ENCODE measurements around the gene CDH11.

CDH11 gene

DNA sequence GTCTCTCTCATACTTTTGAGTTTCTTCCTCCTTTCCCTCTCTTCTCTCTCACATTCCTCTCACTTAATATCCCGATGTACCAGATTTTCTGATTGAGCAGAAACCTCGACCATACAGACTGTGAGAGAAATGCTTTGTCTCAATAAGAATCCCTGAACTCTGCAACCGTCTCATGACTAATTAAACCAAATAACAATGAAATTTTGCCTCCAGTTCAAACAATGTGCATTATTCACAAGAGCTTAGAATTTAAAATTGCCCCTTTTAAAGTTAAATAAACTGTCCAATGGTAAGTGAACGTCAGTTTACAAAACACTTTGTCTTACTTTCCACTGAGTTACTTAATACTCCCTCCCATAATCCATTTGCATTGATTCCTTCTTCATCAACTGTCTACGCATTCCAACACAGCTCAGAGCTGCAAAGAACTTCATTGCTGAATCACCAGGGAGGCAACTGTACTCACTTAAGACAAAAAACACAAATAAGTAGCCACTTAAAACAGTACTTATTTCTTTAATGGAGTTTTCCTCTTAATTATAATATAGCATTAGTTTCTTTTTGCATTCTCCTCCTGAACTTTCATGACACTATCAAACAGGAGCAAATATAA lies 4.9 kb downstream of the CDH11 start:
- DNase-seq (ENCODE audit: low spot score), result no peak

DNA sequence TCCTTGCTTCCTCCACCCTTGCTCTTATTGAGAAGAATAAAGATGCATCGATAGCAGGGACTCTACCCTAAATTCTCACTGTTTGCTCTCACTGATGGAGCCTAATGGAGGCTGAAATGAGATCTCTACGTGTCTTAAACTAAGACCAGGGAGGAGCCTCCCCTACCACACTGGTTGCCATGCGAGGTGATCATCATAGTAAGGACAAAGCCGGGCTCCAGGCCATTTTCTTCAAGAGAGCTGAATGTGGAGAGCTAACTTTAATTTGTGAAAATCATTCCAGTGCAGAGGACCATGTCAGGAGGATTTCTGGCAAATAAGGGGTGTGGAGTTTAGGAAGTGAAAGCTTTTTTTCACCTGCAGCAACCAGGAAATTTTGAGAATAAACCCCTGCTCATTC lies 5.6 kb downstream of the CDH11 start:
- DNase-seq (ENCODE audit: low spot score), result no peak

DNA sequence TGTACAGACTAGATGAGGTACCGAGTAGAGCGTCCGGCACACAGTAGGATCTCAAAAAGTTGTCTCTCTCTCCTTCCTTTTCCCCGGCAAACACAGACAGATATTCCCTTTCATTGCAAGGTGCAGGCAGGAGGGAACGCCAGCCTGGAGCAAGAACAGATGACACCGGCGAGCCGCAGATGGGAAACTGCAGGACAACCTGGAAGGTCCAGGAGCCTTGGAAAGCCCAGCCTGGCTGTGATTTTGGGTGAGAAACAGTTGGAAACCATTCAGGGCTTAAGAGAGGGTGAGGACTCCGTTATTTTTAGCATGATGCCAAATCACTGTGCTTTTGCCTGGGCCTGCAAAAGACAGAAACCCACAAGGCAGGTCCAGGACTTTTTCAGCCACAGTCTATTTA lies 7.3 kb downstream of the CDH11 start:
- no peak for DNase-seq (ENCODE audit: low spot score)

DNA sequence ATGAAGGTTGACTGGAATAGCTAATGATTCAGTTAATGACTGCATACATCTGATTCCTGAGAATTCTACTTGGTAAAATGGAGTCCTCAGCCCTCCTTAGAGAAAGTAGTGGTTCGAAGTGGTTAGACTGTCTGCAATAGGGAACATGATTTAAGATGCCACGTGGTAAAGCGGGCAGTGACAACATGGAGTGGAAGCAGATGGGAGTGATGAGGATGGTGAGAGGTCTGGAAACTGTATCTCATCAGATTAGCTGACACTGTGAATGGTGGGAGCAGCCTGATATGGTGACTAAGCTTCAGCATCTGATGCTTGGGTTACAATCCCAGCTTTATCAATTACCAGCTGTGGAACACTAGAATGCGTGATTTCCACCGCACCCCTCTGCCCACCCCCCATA lies 8.4 kb downstream of the CDH11 start:
- DNase-seq (ENCODE audit: low spot score), result no peak

DNA sequence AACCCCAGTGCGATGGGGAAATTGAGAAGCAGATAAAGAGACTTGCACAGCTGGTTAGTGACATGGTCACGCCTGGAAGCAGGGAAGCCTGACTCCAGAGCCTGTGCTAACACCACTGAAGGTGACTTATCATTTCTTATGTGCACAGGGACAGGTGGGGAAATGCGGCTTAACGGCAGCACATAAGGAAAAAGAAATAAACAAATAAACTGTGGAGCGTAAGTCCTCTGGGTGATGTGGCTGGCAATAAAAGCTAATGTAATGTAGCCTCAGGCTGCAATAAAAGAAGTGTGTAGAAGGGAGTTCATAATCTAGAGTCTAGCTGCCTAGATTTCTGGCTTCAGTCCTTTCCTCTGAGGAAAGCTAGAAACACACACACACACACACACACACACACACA lies 10.6 kb downstream of the CDH11 start:
- DNase-seq (ENCODE audit: low spot score), result no peak

DNA sequence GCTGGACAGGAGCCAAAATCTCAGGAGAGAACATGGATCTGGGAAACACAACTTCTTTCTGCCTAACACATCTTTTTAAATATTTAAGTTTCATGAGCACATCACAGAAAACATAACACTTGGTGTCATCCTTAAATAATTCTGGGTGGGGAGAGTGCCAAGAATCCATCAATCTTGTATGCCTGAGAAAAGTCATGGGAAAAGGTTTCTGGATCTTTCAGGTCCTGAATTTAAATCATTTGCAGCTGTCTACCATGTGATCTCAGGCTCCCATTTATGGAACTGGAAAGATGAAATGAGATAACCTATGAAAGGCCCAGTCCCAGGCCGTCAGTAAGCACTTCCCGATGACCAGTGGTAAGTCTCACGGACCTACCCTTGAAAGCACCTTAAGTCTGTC lies 15.1 kb downstream of the CDH11 start:
- DNase-seq (ENCODE audit: low spot score), result no peak

DNA sequence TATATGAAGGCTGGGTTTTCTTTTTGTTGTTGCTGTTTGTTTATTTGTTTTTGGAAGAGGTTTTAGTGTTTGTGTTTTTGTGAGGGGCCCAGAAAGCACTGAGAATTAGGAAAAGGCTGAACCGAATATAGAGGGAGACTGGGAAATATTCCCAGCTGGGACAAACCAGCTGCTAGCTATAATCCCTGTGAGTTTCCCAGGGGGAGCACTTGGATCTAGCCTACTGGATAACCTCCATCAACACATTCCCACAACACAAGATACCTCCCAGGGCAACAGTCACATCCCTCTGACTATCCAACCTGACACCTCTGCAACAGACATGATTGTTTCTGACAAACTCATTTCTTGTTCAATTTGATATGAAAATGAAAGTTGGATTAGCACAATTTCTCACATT lies 16.7 kb downstream of the CDH11 start:
- DNase-seq (ENCODE audit: low spot score), result no peak

DNA sequence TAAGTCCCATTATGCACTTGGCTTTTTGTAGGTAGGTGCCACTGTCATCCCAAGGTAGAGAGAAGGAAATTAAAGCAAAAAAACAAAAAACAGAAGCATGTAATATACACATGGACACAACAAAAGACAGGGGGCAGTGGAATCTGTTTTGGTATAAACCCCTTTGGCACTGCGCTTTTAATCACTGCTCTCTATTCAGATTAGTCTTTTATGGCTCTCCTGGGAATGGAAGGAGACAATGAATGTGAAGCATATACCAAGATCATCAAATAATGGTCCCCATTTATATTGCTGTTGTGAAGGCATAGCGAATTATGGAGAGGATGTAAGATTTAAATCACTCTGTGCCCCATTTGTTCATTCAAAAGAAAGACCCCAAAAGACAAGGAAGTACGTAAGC lies 17.4 kb downstream of the CDH11 start:
- DNase-seq (ENCODE audit: low spot score), result no peak

DNA sequence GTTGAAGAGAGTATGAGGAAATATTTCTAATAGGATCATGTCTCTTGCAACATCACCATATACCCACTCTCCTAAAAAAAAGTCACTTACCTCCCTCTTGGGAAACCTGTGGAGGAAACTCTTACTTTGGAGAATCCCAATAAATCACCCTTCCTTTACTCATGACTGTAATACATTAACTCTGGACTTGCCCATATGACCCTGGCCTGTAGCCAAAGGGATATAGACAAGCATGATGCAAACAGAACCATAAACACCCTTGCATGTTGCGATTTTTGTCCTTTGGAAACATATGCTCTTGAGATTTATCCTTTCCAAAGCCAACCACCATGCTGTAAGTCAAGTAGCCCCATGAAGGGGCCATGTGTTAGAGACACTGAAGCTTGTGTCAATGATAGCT lies 19.5 kb downstream of the CDH11 start:
- no peak for DNase-seq (ENCODE audit: low spot score)

DNA sequence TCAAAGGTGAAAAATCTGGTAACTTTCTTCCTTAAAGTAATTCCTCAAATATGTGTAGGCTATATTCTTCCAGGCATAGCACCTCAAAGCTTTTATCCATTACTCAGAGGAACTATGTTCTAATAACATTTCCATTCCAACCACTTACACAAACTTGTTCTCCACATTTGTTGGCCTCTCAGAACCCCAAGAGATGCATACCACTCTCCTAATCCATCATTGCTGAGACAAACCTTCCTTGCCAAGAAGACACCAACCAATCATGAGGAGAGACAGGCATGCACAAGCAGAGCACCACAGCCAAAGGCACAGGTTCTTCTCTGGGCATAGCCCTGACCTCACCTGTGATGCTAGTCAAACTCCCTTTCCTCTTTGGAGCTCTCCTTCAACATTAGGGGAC lies 20.9 kb downstream of the CDH11 start:
- DNase-seq (ENCODE audit: low spot score), result no peak

DNA sequence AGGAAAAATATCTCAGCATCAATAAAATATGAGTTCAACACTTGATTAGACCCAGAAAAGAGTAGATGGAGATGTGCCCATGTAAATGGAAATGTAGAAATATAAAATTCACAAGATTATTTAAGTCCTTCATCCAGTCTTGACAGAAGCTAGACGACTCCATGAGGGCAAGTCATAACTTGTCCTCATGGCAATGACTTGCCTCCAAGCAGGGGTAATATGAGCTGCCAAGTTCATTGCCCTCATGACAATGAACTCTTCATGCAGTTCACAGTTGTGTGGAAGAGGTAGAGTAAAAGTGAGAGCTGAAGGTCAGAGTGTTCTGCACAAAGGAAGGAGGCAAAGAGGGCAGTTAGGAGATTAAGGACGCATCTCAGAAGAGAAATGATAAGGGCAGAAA lies 22.3 kb downstream of the CDH11 start:
- no peak for DNase-seq (ENCODE audit: low spot score)

DNA sequence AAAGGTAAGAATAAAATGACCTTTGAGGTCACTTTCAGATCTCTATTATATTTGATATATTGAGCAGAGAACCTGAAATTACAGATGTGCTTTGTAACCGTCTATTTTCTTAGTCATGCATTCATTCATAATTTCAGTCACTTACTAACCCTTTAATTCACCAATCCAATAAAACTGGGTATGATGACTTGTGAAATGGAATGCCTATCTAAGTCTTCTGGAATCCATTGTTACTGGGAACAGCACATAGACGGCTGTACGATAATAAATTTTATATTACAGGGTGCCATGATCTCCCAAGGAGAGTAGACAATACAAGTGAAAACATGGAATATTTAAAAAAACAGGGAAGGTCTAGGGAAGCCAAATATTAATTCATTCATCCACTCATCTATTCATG lies 22.9 kb downstream of the CDH11 start:
- DNase-seq (ENCODE audit: low spot score), result no peak

DNA sequence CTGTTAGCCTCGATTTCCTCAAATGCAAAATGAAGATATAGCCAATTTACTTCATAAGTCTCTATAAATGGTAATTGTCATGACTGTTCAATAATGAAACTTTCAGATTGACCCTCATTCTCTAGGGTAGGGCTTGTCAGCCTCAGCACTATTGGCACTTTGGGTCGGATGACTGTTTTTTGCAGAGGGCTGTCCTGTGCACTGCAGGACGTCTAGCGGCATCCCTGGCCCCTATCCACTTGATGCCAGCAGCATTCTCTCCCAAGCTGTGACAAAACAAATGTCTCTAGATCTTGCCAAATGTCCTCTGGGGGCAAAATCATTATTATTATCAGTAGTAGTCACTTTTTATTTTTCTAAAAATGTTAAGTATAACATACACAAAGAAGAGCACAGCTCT lies 24.6 kb downstream of the CDH11 start:
- DNase-seq (ENCODE audit: low spot score), result no peak

DNA sequence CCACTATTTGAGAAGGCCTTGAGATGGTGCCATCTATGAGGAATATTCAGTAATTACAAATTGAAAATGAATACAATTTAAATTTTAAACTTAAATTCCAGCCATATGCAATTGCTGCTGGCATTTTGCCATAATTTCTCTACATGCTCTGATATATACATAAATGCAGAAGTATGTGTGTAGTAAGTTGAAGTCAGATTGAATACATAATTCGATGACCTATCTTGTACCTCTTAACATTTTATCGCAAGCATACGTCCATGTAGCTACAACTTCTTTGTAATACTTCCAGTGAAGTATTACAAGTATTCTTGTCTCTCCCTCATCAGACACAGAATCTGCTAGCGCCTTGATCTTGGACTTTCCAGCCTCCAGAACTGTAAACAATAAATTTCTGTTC lies 26.0 kb downstream of the CDH11 start:
- DNase-seq (ENCODE audit: low spot score), result no peak

DNA sequence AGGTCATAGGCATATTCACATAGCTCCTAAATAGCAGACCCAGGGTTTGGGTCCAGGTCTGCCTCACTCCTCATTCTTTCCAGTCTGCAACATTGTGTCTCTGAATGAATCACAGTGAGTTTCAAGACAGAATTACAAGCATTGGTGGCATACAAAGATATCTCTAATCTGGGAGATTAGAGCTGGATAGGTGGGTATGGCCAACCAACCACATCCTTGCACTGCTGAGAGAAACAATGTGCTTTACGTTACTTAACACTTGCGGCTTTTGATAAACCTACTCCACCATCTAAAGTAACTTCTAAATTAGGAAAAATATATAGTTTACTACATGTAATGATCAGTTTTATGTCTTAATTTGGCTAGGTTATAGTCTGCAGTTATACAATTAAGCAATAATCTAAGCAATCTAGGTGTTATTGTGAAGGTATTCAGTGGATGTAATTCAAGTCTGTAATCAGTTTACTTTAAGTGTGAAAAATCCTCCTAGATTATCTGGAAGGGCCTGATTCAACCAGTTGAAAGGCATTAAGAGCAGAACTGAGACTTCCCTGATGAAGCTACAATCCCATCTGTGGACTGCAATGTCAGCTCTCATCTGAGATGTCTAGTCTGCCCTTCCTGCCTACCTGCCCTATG lies 26.7 kb downstream of the CDH11 start:
- no peak for DNase-seq (ENCODE audit: low spot score)

DNA sequence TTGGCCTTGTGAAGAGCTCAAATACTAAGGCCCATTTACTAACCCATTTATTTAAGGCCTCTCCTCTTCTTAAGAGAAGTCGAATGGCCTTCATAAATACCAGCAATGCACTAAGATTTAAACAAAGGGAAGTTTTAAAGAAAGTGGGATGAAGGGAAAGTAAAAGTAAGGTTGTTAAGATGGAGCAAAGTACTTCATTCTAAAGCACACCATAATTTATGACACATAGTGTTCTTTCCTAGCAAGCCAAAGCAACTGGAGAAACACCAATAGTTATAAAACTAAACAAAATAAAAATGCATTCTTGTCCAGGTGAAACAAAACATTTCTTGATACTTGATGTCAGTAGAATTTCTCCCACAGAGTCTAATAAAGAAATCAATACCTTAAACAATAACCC lies 27.9 kb downstream of the CDH11 start:
- DNase-seq (ENCODE audit: low spot score), result no peak

DNA sequence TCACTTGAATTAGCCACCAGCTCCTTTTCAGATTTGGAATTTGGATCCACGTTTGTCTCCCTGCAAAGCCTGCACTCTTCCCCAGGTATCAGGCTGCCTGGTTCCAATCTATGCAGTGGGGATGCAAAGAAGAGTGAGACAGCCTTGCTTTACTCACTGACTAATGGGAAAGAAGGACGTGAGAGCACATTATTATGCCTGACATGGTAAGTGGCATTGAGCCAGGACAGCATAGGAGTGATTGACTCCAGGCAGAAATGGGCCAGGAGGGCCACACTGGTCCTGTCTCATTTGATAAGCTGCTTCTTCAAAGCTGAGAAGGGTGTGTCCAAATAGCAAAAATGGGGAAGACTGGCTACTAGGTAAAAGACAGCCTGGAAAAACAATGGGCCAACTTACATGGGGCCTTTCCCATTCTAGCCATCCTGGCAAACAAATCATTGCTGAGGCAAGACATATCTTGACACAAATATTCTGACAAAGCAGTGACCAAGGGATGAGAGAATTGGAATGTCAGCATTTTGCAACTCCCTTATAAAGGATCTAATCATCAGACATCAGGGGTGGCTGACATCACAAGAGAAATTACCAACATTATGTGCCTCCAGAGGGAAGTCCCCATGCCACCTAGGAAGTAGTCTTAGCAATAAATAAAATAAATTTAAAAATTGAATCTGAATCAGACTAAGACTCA lies 38.6 kb downstream of the CDH11 start:
- no peak for DNase-seq (ENCODE audit: low spot score)

DNA sequence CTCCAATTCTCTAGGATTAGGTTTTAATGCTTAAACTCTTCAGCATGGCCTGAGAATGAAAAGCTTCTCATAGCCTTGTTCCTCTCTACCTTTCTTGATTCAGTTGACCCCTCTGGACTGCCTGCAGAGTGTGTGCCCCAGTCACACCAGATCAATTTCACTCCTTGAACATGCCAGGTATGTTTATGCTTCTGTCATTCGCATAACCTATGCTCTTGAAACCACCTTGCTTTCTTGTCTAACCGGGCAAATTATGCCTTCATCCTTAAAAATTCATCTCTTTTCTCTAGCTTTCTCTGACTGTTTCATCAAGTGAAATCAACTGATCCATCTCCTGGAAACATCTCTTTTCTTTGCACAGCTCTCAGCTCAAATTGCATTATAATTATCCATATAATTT lies 42.3 kb downstream of the CDH11 start:
- DNase-seq (ENCODE audit: low spot score), result no peak

DNA sequence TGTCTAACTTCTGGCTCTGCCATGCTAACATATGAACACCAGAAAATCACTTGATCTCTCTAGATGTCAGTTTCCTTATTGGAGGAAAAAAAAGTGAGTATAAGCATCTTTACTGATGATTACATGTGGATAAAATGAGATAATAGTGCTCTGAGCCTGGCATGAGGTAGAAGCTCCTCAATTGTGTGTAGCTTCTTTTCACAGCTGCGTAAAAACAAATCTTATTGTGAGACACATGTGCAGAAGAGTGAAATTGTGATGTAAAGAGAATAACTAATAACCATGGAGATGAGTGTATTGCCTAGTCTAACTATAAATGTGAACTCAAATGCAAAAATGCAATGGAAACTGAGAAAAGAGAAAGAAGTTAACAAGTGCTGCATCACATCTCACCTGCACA lies 44.7 kb downstream of the CDH11 start:
- DNase-seq (ENCODE audit: low spot score), result no peak

DNA sequence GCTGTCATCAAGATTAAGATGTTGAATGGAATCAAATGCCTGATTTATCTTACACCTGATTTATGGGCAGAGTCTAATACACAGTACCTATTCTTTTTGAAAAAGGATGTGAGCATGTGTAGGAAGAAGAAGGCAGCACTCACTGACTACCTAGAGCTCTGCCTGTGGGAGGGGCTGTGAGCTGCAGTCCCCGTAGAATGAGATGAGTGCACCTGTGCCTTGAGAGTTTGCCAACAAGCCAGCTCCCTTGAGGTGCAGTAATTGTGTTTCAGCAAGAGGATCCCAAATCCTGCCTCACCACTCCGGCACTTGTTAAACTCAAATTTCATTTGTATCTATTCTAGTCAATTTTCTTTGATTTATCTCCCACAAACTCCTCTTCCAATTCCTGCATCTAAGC lies 46.0 kb downstream of the CDH11 start:
- no peak for DNase-seq (ENCODE audit: low spot score)

DNA sequence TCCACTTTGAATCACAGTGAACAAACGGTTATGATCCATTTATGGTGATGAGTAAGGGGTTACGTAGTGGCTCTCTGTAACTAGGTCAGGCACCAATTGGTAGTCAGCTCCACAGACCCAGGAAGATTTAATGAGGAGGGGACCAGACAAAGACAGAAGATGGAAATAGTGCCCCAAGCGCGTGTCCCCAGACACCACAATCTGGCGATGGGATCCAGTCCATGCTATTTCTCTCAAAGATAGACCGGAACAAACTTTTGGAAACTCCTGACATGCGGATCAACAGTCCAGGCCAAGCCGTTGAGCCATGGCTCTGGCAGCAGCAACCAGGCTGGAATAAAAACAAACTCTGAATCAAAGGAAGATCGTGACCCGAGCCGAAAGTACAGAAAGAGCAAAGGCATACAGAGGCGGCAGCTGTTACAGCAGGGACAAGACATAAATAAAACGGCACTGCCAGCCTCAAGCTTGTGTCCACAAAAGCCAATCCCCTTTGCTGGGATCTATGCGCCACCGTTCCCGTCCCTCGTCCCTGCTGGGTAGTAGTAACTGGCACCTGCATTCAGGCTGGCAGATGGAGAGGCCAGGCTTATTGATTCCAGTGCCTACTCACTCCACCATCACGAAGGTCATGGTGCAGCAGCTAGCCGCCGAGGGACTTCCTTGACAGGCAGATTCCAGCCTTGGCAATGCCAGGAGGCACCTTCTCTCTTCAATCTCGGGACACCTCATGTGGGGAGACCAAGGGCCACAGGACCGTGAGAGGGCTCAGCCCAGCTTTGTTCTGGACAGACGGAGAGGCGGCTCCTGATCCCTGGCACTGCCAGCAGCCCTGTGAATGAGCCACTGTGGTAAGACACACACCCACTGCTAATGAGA lies 50.2 kb downstream of the CDH11 start:
- no peak for DNase-seq (ENCODE audit: low spot score)

DNA sequence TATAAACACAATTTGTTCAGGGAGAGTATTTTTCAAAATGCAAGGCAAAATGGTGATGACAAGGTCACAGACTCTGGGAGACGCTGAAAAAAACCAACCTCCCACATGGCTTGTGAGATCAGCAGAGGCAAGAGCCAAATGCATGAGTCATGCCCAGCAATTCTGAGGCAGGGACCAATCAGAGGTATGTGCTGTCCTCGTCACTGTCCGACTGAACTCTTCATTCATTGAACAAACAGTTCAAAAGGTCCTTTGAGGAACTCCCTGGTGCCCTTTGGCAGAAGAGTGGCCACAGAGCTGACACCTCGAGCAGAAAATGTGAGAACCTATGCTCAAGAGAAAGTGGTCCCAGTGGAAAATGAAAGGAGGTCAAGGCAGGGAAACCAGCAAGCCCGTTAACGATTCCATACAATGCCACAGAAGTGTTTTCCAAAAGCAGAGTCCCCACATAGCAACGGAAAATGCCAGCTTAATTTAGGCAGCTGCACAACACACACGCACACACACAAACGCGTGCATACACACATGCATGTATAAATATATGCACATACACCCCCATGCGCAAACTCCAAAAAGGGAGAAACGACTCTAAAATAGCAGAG lies 50.9 kb downstream of the CDH11 start:
- no peak for DNase-seq (ENCODE audit: low spot score)

All from hematopoietic multipotent progenitor cell treated with erythropoietin and hydrocortisone succinate and interleukin-3 and kit ligand, for 17 days (in vitro differentiated cells).